Sigmoid colon (tissue), 7 donors: Measurements from ENCODE around the gene TSPAN3. TPM values are rescaled to one million over a fixed set of nuclear protein-coding genes. Genes with fewer than 3 reads are reported as not detected.

Experiments
- DNase-seq: peaks from one replicate; pipeline ENCODE4 v3.0.0-alpha.2; 2019
- H3K27ac ChIP-seq, 4 donors: fragments of 200-600 bp; sonication (generic); one replicate each; pipeline ENCODE4 v1.5.1; 2016 to 2019; ENCODE audit warnings: mild to moderate bottlenecking in 1 of 4
- H3K27me3 ChIP-seq, 3 donors: fragments of 200-600 bp; sonication (generic); one replicate each; pipeline ENCODE4 v1.5.1; 2019; ENCODE audit warnings: mild to moderate bottlenecking in 1 of 3
- H3K36me3 ChIP-seq, 4 donors: fragments of 200-600 bp; sonication (generic); one replicate each; pipeline ENCODE4 v1.5.1; 2016 to 2019
- H3K4me1 ChIP-seq, 4 donors: fragments of 200-600 bp; sonication (generic); one replicate each; pipeline ENCODE4 v1.5.1; 2017 to 2019
- H3K4me3 ChIP-seq, 4 donors: fragments of 200-600 bp; sonication (generic); one replicate each; pipeline ENCODE4 v1.5.1; 2017 to 2019; ENCODE audit warnings: mild to moderate bottlenecking in 2 of 4, moderate library complexity in 1 of 4
- H3K9me3 ChIP-seq, 4 donors: fragments of 200-600 bp in 3 of 4; sonication (generic) in 3 of 4; one replicate each; pipeline versions ENCODE4 v1.5.1 to v1.6.1; 2013 to 2019
- EP300 ChIP-seq, 4 donors: sonication (generic); formaldehyde crosslinking; IDR thresholded peaks; one replicate each; pipeline ENCODE4 v1.6.1; 2017; ENCODE audit warnings: antibody characterized with exemption in 4 of 4
- POLR2A ChIP-seq, 2 donors: fragments of 450-650 bp; IDR thresholded peaks; one replicate each; pipeline ENCODE4 v1.6.1; 2016; ENCODE audit warnings: antibody characterized with exemption in 2 of 2, mild to moderate bottlenecking in 2 of 2, moderate library complexity in 2 of 2
- POLR2AphosphoS5 ChIP-seq, 4 donors: sonication (generic); formaldehyde crosslinking; IDR thresholded peaks; one replicate each; pipeline ENCODE4 v1.6.1; 2017; ENCODE audit warnings: antibody characterized with exemption in 4 of 4
- WGBS, 2 donors: extraction: QIAGEN DNeasy Blood & Tissue Kit; methylation state at CpG; one replicate each; pipeline ENCODE4 v1.1.7; 2013; 5-methylcytosine and 5-hydroxymethylcytosine counted together
- intact Hi-C: fragments of 100-400 bp; cut with DNase I; formaldehyde crosslinking; loops from one replicate; pipeline ENCODE4 v1.15.1; 2023
- polyA plus RNA-seq, 3 donors: library from polyadenylated mRNA; stranded (reverse); fragments of 200-250 nt; gene quantifications; one replicate each; pipeline ENCODE4 v1.2.3, GENCODE V29; 2013
- total RNA-seq, 4 donors: library from RNA; depleted of rRNA; stranded (reverse); fragments of >200 nt; gene quantifications; one replicate each; pipeline ENCODE4 v1.1.0, GENCODE V29; 2016
- TF ChIP-seq, protein P1 (sequence below), 4 experiments: fragments of 450-650 bp in 3 of 4; fragments of 200-600 bp in 1 of 4; IDR thresholded peaks; one replicate each; pipeline ENCODE4 v1.5.1; 2016 to 2019; ENCODE audit warnings: antibody characterized with exemption in 4 of 4, mild to moderate bottlenecking in 3 of 4, moderate library complexity in 2 of 4
- donor health status: healthy with polysubstance abuse.
- donor health status: Bipolar disorder and iron deficiency.
- donor health status: healthy.

TSPAN3 gene
- total and polyA plus RNA-seq, 7 donors = 129 to 402 (median 166) TPM

DNA sequence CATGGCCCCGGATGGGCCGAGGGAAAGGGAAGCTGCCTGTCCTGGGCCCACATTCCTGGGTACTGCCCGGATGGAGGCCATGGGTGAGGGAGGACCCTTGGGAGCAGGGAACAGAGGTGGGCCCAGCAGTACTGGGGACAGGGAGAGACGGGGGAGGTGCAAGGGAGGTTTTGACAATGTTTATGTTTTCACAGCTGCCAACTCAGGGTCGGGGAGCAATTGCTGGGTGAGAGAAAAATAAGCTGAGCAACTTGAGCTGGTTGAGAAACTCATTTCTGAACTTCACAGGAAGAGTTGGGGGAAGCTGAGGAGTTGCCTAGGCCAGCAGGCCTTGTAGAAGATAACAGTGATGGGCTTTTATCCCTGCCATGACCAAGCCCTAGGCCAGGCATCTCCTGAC, 11.1 kb upstream of the TSPAN3 start:
- 74 to 84% methylated on average over 5 of the region's 5 CpGs for WGBS, 2 donors
- Histone ChIP-seq H3K9me3 (no peaks in the 10 kb centered on the region), H3K4me3 (no peak overlapping the region), H3K4me1 (peaks cover 0 to 13% (median 4%) of the 10 kb centered on the region in 4 donors), H3K27me3 (no peaks in the 10 kb centered on the region), H3K27ac (no peak overlapping the region), H3K36me3 (no peaks in the 10 kb centered on the region)
- TF ChIP-seq POLR2AphosphoS5 (IDR thresholded peaks at IDR 0.05) = no peak
- TF ChIP-seq POLR2A (IDR thresholded peaks at IDR 0.05) = no peak
- no peak for TF ChIP-seq EP300 (IDR thresholded peaks at IDR 0.05)
- TF ChIP-seq, protein P1, sequence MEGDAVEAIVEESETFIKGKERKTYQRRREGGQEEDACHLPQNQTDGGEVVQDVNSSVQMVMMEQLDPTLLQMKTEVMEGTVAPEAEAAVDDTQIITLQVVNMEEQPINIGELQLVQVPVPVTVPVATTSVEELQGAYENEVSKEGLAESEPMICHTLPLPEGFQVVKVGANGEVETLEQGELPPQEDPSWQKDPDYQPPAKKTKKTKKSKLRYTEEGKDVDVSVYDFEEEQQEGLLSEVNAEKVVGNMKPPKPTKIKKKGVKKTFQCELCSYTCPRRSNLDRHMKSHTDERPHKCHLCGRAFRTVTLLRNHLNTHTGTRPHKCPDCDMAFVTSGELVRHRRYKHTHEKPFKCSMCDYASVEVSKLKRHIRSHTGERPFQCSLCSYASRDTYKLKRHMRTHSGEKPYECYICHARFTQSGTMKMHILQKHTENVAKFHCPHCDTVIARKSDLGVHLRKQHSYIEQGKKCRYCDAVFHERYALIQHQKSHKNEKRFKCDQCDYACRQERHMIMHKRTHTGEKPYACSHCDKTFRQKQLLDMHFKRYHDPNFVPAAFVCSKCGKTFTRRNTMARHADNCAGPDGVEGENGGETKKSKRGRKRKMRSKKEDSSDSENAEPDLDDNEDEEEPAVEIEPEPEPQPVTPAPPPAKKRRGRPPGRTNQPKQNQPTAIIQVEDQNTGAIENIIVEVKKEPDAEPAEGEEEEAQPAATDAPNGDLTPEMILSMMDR (IDR thresholded peaks at IDR 0.05) = no peak
- intact Hi-C loops = no loop called here
- DNase-seq = no peak

DNA sequence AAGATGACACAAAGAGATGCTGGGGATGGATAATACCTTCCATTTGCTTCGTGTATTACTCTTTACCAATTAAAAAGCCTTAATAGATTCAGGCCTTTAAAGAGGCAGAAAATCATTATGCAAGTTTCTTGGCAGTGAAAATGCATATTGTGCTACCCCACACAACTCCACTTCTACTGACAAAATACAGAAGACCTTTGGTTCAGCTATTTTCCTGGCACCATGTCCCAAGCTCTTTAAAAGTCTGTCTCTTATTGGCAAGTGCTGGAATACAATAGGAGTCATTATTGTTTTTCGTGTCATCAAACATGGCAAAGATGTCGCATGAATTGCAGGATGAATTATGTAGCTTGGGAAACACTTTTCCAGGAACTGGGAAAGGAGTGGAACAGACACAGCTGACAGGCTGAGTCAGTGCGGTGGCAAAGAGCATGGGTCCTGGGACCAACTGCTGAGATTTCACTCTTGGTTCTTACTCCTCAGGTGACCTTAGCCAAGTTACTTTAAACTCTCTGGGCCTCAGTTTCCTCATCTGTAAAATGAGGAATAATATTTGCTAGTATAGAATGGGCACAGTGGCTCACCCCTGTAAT, 5.5 kb upstream of the TSPAN3 start:
- intact Hi-C loops = no loop called here
- Histone ChIP-seq H3K36me3 (no peaks in the 10 kb centered on the region), H3K4me3 (no peak overlapping the region), H3K9me3 (no peaks in the 10 kb centered on the region), H3K27ac (no peak overlapping the region), H3K27me3 (no peaks in the 10 kb centered on the region), H3K4me1 (peaks cover 0 to 13% (median 9%) of the 10 kb centered on the region in 4 donors)
- WGBS, 2 donors = 69 to 76% methylated on average over 4 of the region's 4 CpGs
- DNase-seq = no peak
- TF ChIP-seq POLR2AphosphoS5 (IDR thresholded peaks at IDR 0.05) (peak in 1 of 4 donors; percentile 15), POLR2A (IDR thresholded peaks at IDR 0.05) (no peak)

DNA sequence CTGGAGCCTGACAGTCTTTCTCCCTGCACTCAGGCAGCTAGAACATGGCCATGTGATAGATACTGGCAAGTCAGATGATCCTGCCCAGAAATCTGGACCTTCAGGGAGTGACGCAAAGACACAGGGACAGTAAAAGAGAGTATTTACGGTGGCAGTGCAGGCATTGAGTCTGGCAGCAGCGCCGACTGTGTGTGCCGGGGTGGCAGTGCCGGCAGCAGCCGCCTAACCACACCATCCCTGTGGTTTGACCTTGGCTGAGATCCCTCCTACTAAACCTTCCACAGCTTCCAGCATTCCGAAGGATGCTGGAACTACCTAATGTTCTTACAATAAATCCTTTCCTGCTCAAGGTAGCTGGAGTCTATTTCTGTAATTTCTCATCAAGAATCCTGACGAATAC, 4.6 kb upstream of the TSPAN3 start:
- H3K4me3 ChIP-seq = no peak overlapping the region
- TF ChIP-seq POLR2AphosphoS5 (IDR thresholded peaks at IDR 0.05) (no peak), POLR2A (IDR thresholded peaks at IDR 0.05) (no peak), EP300 (IDR thresholded peaks at IDR 0.05) (no peak)
- TF ChIP-seq, protein P1 (IDR thresholded peaks at IDR 0.05) = no peak
- H3K27ac ChIP-seq = no peak overlapping the region
- no peaks in the 10 kb centered on the region for H3K36me3 ChIP-seq
- intact Hi-C loops = no loop called here
- no peaks in the 10 kb centered on the region for H3K9me3 ChIP-seq
- peaks cover 0 to 17% (median 12%) of the 10 kb centered on the region in 4 donors for H3K4me1 ChIP-seq
- DNase-seq = no peak
- 60 to 83% methylated on average over 9 of the region's 9 CpGs for WGBS, 2 donors
- H3K27me3 ChIP-seq = no peaks in the 10 kb centered on the region

DNA sequence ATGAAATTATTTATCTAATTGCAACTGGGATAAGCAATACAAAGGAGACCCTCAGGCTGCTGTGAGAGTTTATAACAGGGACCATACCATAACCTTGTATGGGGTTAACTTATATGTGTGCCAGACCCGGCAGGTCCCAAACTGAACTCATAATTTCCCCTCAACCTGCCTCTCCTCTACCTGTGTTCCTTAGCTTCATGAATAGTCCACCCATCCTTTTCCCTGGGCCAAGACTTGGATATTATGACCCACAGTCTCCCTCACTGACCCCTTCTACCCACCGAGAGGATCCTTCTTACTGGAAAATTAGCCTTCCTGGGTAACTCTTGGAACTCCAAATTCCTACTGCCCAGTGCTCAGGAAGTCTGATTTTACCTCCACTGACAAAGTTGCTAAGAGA, 3.4 kb upstream of the TSPAN3 start:
- Histone ChIP-seq H3K27me3 (no peaks in the 10 kb centered on the region), H3K27ac (no peak overlapping the region), H3K4me1 (peaks cover 0 to 27% (median 18%) of the 10 kb centered on the region in 4 donors), H3K4me3 (no peak overlapping the region), H3K9me3 (no peaks in the 10 kb centered on the region), H3K36me3 (no peaks in the 10 kb centered on the region)
- no peak for DNase-seq
- TF ChIP-seq EP300 (IDR thresholded peaks at IDR 0.05) = no peak
- no peak for TF ChIP-seq POLR2A (IDR thresholded peaks at IDR 0.05)
- TF ChIP-seq, protein P1 (IDR thresholded peaks at IDR 0.05) = no peak
- TF ChIP-seq POLR2AphosphoS5 (IDR thresholded peaks at IDR 0.05) = no peak
- intact Hi-C loops = no loop called here
- WGBS, 2 donors = 86 to 89% methylated on average over 2 of the region's 2 CpGs

DNA sequence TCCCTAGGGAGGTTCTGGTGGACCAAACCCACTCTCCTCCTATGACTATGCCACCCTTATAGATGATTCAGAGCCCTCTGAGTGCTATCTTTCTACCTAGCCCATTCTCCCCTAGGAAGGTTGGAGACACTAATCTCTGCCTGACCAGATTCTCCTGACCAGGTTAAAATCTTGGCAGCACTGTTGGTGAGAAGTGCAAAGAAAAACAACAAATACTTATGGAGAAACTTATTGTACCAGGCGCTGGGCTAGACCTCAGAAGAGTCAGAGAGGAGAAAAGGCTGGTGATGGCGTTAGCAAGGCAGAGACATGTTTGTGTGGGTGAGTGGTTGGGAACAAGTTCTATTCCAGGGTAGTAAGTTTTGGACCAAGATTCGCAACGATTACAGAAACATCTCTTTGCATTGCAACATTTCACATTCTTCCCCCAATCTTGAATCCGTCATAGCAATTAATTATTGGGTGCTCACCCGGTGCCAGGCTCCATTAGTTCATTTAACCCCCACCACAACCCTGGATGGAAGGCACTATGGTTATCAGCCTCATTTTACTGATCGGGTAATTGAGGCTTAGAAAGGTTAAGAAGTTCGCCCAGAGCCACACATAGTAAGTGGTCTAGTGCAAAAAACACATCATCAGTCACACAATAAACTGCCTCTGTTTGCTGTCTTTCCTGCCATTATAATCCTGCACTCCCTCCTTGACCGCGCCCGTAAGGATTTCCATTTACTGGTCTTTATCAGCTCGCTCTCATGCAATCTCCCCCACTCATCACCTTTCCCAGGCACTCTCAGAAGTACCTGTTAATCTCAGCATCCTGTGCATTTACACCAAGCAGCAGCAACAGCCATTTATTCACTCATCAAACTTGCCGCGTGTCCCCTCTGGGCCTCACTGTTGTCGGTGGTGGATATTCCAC, 655 bp upstream of the TSPAN3 start:
- Histone ChIP-seq H3K4me3 (peak overlapping the region in 3 of 4 donors; percentile 85 to 97 (median 86)), H3K9me3 (no peaks in the 10 kb centered on the region), H3K4me1 (peaks cover 0 to 52% (median 41%) of the 10 kb centered on the region in 4 donors), H3K27me3 (no peaks in the 10 kb centered on the region), H3K36me3 (no peaks in the 10 kb centered on the region), H3K27ac (peak overlapping the region; percentile 93 to 99 (median 94))
- WGBS, 2 donors = 86 to 87% methylated on average over 15 of the region's 15 CpGs
- TF ChIP-seq POLR2AphosphoS5 (IDR thresholded peaks at IDR 0.05) (no peak), POLR2A (IDR thresholded peaks at IDR 0.05) (no peak), EP300 (IDR thresholded peaks at IDR 0.05) (no peak)
- TF ChIP-seq, protein P1 (IDR thresholded peaks at IDR 0.05) = no peak
- DNase-seq = no peak
- intact Hi-C loops = loop anchor here (2.0 kb wide), 1 partner anchor 349 kb away; the partner anchor contains the start of genes HMG20A and PEAK1
